SU-DHL-6 (cell line): Measurements from ENCODE around the gene HCRT.

Experiments
- H2AFZ ChIP-seq: fragments of 200-600 bp; sonication (generic); 2 replicates; pipeline ENCODE4 v1.6.1; 2014; ENCODE audit warnings: low read depth, mild to moderate bottlenecking, moderate library complexity, mixed read lengths, antibody characterized with exemption, low read length; ENCODE audit not compliant: severe bottlenecking
- H3F3A ChIP-seq: fragments of 200-600 bp; shearing (Covaris generic); 2 replicates; pipeline ENCODE4 v1.6.0; 2016; ENCODE audit warnings: antibody characterized with exemption, mild to moderate bottlenecking; ENCODE audit not compliant: insufficient read depth
- H3K27ac ChIP-seq: fragments of 200-600 bp; sonication (generic); 2 replicates; pipeline ENCODE4 v1.5.1; 2016; ENCODE audit warnings: low read depth, mild to moderate bottlenecking, low read length, moderate library complexity, mixed read lengths
- H3K27me3 ChIP-seq: fragments of 200-600 bp; sonication (generic), shearing (Covaris generic); 2 replicates; pipeline ENCODE4 v1.6.0; 2014; ENCODE audit warnings: mild to moderate bottlenecking, low read length
- H3K36me3 ChIP-seq: fragments of 200-600 bp; sonication (generic); 2 replicates; pipeline ENCODE4 v1.6.1; 2014; ENCODE audit warnings: mild to moderate bottlenecking, low read length, mixed read lengths
- H3K4me2 ChIP-seq: fragments of 300-600, 200-600 bp; shearing (Covaris generic), sonication (generic); 2 replicates; pipeline ENCODE4 v1.6.0; 2014; ENCODE audit warnings: low read length, low read depth, mild to moderate bottlenecking; ENCODE audit not compliant: poor library complexity, severe bottlenecking
- H3K4me3 ChIP-seq: fragments of 200-600 bp; sonication (generic); 2 replicates; pipeline ENCODE4 v1.5.1; 2014; ENCODE audit warnings: antibody characterized with exemption, low read length, mild to moderate bottlenecking, mixed read lengths; ENCODE audit not compliant: insufficient read depth, poor library complexity, severe bottlenecking
- H3K79me2 ChIP-seq: fragments of 200-600 bp; sonication (generic); 2 replicates; pipeline ENCODE4 v1.6.1; 2014; ENCODE audit warnings: mild to moderate bottlenecking, low read length, moderate library complexity; ENCODE audit not compliant: insufficient read depth
- H3K9ac ChIP-seq: fragments of 200-600 bp; sonication (generic); 2 replicates; pipeline ENCODE4 v1.7.0; 2014; ENCODE audit warnings: mild to moderate bottlenecking, low read length
- H3K9me2 ChIP-seq: fragments of 200-600 bp; sonication (generic); replicated peaks from 2 replicates; pipeline ENCODE4 v1.6.1; 2014; ENCODE audit warnings: low read length; ENCODE audit not compliant: insufficient read depth
- H3K9me3 ChIP-seq: fragments of 200-600 bp; sonication (generic); 2 replicates; pipeline ENCODE4 v1.6.1; 2014; ENCODE audit warnings: low read length, mixed read lengths; ENCODE audit not compliant: insufficient read depth
- H4K20me1 ChIP-seq: fragments of 200-600 bp; sonication (generic); 2 replicates; pipeline ENCODE4 v1.6.1; 2014; ENCODE audit warnings: low read depth, mild to moderate bottlenecking, antibody characterized with exemption, low read length, moderate library complexity, mixed read lengths
- CTCF ChIP-seq: fragments of 200-600 bp; sonication (generic); IDR thresholded peaks from one replicate; pipeline ENCODE4 v1.5.1; 2017; ENCODE audit warnings: antibody characterized with exemption, mild to moderate bottlenecking, low read length, moderate library complexity; ENCODE audit not compliant: insufficient read depth, poor library complexity, severe bottlenecking
- EZH2phosphoT487 ChIP-seq: fragments of 200-600 bp; sonication (generic), shearing (Covaris generic); conservative IDR thresholded peaks from 2 replicates; pipeline ENCODE4 v1.6.1; 2018; ENCODE audit warnings: mild to moderate bottlenecking, antibody characterized with exemption, low read length, moderate library complexity, mixed read lengths

Gene HCRT

GRCh38 chr17:42174126-42174783 is 11.0 kb downstream of the HCRT start:
- Histone ChIP-seq H2AFZ (no peak overlapping the region), H3F3A (peaks cover 4% of the 10 kb centered on the region), H3K27ac (no peak overlapping the region), H3K27me3 (no peaks in the 10 kb centered on the region), H3K9ac (no peak overlapping the region), H3K79me2 (no peaks in the 10 kb centered on the region), H4K20me1 (no peaks in the 10 kb centered on the region), H3K9me2 (no peaks in the 10 kb centered on the region), H3K9me3 (no peaks in the 10 kb centered on the region), H3K4me2 (no peak overlapping the region), H3K36me3 (no peaks in the 10 kb centered on the region), H3K4me3 (no peak overlapping the region)
- TF ChIP-seq EZH2phosphoT487 (no peak), CTCF (no peak)

- no peaks in the 10 kb centered on the region for H4K20me1 ChIP-seq
- no peaks in the 10 kb centered on the region for H3K79me2 ChIP-seq
- no peak overlapping the region for H3K27ac ChIP-seq
- H3K27me3 ChIP-seq, result no peaks in the 10 kb centered on the region
- TF ChIP-seq EZH2phosphoT487 (no peak), CTCF (no peak)
- no peaks in the 10 kb centered on the region for H3K9me3 ChIP-seq
- H2AFZ ChIP-seq, result no peak overlapping the region
- H3F3A ChIP-seq, result no peaks in the 10 kb centered on the region
- H3K9ac ChIP-seq, result no peak overlapping the region
- no peaks in the 10 kb centered on the region for H3K36me3 ChIP-seq
- H3K4me2 ChIP-seq, result no peak overlapping the region
- no peaks in the 10 kb centered on the region for H3K9me2 ChIP-seq
- H3K4me3 ChIP-seq, result no peak overlapping the region
Observed at GRCh38 chr17:42171831-42172230, 13.4 kb downstream of the HCRT start.

GRCh38 chr17:42169351-42169750 is 15.9 kb downstream of the HCRT start:
- Histone ChIP-seq H3K4me3 (no peak overlapping the region), H3K79me2 (no peaks in the 10 kb centered on the region), H2AFZ (no peak overlapping the region), H3K36me3 (no peaks in the 10 kb centered on the region), H3F3A (no peaks in the 10 kb centered on the region), H3K9ac (no peak overlapping the region), H3K9me3 (no peaks in the 10 kb centered on the region), H3K27me3 (no peaks in the 10 kb centered on the region), H3K27ac (no peak overlapping the region), H3K4me2 (no peak overlapping the region), H4K20me1 (no peaks in the 10 kb centered on the region), H3K9me2 (no peaks in the 10 kb centered on the region)
- TF ChIP-seq EZH2phosphoT487 (no peak), CTCF (no peak)
